Activated CD4-positive, alpha-beta T cell treated with anti-CD3 and anti-CD28 coated beads, Interleukin-2, amount 50 U/mL, for 4 hours (primary cell): ENCODE results near the gene STXBP6.
"Not testable (repeated sequence)": the region's sequence is repeated elsewhere in the genome, so short reads cannot be mapped to it uniquely, and the experiment has no call there.

Experiments
- DNase-seq, 2 experiments: peaks; one replicate each; pipeline ENCODE4 v3.0.0-alpha.2; 2020

The STXBP6 gene

DNA sequence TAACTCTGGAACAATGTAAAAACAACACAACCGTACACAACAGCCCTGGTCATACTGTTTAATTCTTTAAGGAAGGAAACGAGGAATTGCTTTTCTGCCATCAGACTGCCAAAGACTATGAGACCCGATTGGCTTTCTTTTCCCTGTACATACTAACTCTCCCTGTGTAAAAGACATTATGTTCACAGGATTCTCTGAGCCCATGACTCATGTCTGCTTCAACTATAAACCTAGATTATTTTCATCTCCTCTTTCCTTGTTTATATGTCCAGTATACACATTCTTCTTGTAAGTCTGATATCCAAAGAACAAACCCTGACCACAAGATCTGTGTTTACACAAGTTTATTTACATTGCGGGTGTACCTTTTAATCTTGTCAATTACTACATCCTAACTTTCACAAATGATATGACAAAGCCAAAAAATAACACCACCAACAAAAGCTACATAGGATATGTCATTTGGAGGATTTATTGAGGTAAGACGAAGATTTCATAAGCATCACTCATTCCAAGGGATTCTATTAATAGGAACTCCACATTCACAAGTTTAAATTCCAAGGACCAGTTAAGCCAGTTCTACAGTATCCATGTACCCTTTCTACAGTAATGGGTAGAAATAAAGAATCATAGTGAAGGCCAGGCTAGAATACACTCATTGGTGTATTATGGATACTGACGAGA lies 67.3 kb downstream of the STXBP6 start:
- DNase-seq, result no peak

GRCh38 chr14:24979725-24980239 lies 70.2 kb downstream of the STXBP6 start:
- DNase-seq, result no peak

GRCh38 chr14:24978862-24979724 lies 70.9 kb downstream of the STXBP6 start:
- no peak for DNase-seq

GRCh38 chr14:24976602-24977001 lies 73.3 kb downstream of the STXBP6 start:
- no peak for DNase-seq

GRCh38 chr14:24975393-24975792 lies 74.6 kb downstream of the STXBP6 start:
- no peak for DNase-seq

- DNase-seq, result no peak
Observed at GRCh38 chr14:24974591-24975374, 75.2 kb downstream of the STXBP6 start.

GRCh38 chr14:24972844-24973243 lies 77.1 kb downstream of the STXBP6 start:
- no peak for DNase-seq

GRCh38 chr14:24971255-24971654 lies 78.7 kb downstream of the STXBP6 start:
- DNase-seq, result no peak

DNA sequence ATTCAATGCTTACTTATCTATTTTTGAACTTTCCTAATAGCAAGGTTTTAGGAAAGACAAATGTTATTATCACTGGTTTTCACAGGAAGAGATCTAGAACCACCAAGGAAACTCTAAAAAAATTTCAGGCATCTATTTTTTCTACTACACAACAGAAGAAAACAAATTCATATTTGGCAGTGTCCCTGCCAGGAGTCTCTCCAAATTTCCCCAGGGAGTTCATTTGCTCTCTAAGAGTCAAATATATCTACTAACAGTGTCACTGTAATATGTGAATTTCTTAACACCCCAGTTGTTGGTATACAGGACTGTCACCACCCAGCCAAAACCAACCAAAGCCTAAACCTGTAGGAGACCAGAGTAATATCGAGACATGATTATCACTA lies 83.4 kb downstream of the STXBP6 start:
- DNase-seq, result no peak

- no peak for DNase-seq
Observed at GRCh38 chr14:24965934-24966578, 83.9 kb downstream of the STXBP6 start.

DNA sequence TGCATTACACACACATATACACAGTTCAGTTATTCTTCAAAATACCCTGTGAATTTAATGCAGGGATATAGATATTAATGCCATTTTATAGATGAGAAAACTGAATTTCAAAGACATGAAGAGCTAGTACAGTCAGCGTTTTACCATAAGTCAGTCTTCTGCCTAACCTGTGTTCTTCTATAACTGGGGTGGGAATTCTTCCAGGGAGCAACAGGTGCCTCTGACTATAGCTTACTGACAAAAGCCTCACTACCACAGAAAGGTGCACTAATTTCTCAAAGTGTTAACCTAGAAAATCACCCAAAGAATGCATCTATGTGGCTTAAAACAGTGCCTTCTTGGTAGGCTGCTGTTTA lies 84.4 kb downstream of the STXBP6 start:
- no peak for DNase-seq

GRCh38 chr14:24964591-24964990 lies 85.4 kb downstream of the STXBP6 start:
- DNase-seq, result no peak

GRCh38 chr14:24964048-24964447 lies 85.9 kb downstream of the STXBP6 start:
- DNase-seq, result no peak

- DNase-seq, result not testable (repeated sequence)
Observed at GRCh38 chr14:24962118-24962517, 87.8 kb downstream of the STXBP6 start.

GRCh38 chr14:24960816-24961215 lies 89.1 kb downstream of the STXBP6 start:
- DNase-seq, result no peak

- no peak for DNase-seq
Observed at GRCh38 chr14:24959791-24960331, 90.1 kb downstream of the STXBP6 start.

DNA sequence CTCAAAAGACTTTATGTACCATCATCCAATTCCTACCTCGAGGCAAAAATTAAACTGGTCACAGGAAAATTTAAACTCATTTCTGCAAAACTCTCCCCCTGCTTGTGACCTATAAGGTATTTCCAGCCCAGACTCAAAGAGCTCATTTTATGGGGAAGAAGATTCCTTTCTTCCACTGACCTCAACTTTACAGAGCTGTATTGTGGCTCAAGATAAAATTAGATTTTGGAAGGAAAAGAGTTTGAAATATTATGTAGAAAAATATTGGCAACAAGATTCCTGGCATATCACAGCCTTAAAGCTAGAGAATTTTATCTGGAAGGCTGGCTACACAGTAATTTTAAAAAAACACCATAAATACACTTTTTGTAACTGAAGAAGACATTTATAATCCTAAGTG lies 91.7 kb downstream of the STXBP6 start:
- DNase-seq, result no peak

DNA sequence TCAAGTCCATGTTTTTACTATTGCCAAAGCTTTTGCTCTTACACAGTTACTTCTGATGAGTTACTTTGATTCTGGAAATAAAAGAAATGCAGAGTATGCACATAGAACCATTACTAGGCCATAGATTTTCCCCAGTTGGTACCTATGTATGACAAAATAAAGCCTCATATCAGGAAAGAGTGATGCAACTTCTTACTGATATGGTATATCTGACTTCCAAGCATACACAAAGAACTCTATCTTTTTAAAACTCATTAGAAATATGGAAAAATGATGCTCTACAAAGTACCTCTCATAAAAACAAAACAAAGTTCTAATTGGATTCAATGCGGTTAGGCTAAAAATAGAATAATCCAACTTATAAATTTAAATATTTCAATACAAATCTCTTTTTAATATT lies 92.1 kb downstream of the STXBP6 start:
- DNase-seq, result no peak

DNA sequence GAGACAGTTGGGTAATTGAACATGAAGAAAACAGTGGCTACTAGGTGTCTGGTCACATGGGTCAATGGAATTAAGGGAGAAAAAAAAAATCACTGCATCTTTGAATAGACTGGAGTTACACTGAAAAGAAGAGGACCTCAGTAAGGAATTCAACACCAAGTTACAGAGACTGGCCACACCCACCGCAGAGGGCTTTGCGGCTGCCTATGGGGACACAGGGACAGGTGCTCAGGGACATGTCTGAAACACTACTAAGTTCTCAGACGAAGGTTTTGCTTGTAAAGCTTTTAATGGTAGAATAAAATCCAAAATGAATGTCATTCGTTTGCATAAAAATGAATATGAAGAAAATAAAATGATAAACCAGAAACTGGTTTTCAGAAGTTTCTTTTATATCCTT lies 93.8 kb downstream of the STXBP6 start:
- DNase-seq, result no peak

DNA sequence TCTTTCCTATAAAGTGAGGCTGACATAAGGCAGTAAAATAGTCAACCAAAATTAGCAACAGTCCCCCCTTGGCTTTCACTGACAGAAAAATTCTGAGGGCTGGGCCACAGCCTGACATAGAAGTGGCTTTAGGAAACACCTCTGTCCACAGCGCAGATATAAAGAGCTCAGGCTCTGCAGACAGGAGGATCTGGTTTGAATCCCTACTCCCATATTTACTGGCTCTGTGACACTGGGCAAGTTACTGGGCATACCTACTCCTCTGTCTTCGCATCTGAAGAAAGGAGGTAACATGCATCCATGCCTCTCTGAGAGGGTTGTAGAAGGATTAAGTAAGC lies 95.3 kb downstream of the STXBP6 start:
- no peak for DNase-seq

DNA sequence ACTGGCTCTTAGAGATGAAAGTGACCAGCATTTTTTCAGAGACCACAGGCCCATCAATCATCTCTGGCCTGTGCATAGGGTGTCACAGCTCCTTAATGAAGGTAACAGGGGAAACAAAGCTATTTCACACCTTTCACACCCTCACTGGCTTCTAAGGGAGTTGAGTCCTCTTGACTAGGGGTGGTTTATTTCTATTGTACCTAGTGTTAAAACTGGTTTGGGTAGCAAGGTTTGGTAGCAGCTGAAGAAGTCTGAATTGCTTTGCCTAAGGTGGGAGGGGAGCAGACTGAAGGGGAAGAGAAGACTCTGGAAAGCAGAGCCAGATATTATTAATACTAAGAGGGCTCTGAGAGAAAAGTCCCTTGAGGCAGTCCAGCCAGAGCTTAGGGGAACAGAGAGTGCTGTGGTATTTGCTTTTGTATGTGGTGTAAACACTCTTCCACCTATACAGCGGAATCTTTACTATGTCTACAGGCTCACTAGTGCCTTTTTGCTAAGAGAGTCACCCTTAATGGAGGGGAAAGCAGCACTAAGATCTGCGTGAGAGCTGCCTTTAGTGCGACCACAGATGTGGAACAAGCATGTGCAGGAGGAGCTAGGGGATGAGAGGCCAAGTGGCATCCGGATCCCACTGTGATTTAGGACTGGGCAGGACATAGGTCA lies 95.8 kb downstream of the STXBP6 start:
- no peak for DNase-seq
